Kidney (tissue), 14 donors: Measurements from ENCODE around the gene PLXNA1. TPM values are rescaled to one million over a fixed set of nuclear protein-coding genes. Genes with fewer than 3 reads are reported as not detected.

ENCODE experiments used
- DNase-seq, 5 donors: peaks; one replicate each; pipeline ENCODE4 v3.0.0-alpha.2; 2013 to 2020
- FAIRE-seq: peaks from 2 replicates; lab custom pipeline; 2012; peaks lifted over from hg19 to GRCh38; lab: Jason Lieb, UNC
- H3K27ac ChIP-seq, 2 donors: one replicate each; pipeline ENCODE4 v1.7.0; 2013; ENCODE audit warnings: low read depth in 2 of 2, low read length in 2 of 2, inconsistent platforms in 1 of 2
- H3K27me3 ChIP-seq: one replicate; pipeline ENCODE4 v1.7.1; 2013; ENCODE audit warnings: low read length, inconsistent platforms; ENCODE audit not compliant: control insufficient read depth, insufficient read depth
- H3K36me3 ChIP-seq, 3 donors: one replicate each; pipeline versions ENCODE4 v1.7.0 to v1.7.1; 2013; ENCODE audit warnings: low read length in 3 of 3, control low read depth in 1 of 3, inconsistent platforms in 1 of 3; ENCODE audit not compliant: insufficient read depth in 3 of 3, control insufficient read depth in 2 of 3
- H3K4me1 ChIP-seq, 3 donors: one replicate each; pipeline versions ENCODE4 v1.7.0 to v1.7.1; 2013; ENCODE audit warnings: low read length in 3 of 3, inconsistent platforms in 1 of 3, low read depth in 1 of 3; ENCODE audit not compliant: control insufficient read depth in 2 of 3, insufficient read depth in 2 of 3
- H3K4me3 ChIP-seq, 3 donors: one replicate each; pipeline versions ENCODE4 v1.7.0 to v1.8.1; 2013; ENCODE audit warnings: low read length in 3 of 3, control low read depth in 1 of 3, inconsistent platforms in 1 of 3
- H3K9ac ChIP-seq, 3 donors: one replicate each; pipeline versions ENCODE4 v1.7.0 to v1.7.1; 2013; ENCODE audit warnings: low read length in 3 of 3, control low read depth in 1 of 3, inconsistent platforms in 1 of 3
- H3K9me3 ChIP-seq, 3 donors: one replicate each; pipeline versions ENCODE4 v1.7.0 to v1.7.1; 2013; ENCODE audit warnings: low read length in 3 of 3, control low read depth in 1 of 3, inconsistent platforms in 1 of 3; ENCODE audit not compliant: control insufficient read depth in 2 of 3, insufficient read depth in 1 of 3
- intact Hi-C: fragments of 100-400 bp; cut with DNase I; formaldehyde crosslinking; loops from one replicate; pipeline ENCODE4 v1.11.1; 2022
- polyA plus RNA-seq: library from polyadenylated mRNA; stranded (reverse); fragments of 350-450 nt; fragmentation: Illumina TruSeq; extraction: RNeasy Lipid Tissue Mini Kit (QIAGEN cat#74804); gene quantifications from one replicate; pipeline ENCODE4 v1.2.3, GENCODE V29; 2014; ENCODE audit warnings: low read depth, low replicate concordance; ENCODE audit not compliant: insufficient read depth
- total RNA-seq: library from RNA; stranded (reverse); fragmentation: NEBNext Ultra II Directional; extraction: Animal tissue kit (Norgen Biotek cat#: 25700); gene quantifications from one replicate; pipeline ENCODE4 v1.2.1, GENCODE V29; 2021
- TF ChIP-seq, protein P1 (sequence below): IDR thresholded peaks from 3 replicates; pipeline ENCODE4 v1.5.1; 2012; ENCODE audit warnings: mild to moderate bottlenecking, moderate library complexity, borderline replicate concordance; ENCODE audit not compliant: insufficient read depth; ENCODE audit errors: extremely low read depth
- donor health status: control.
- donor health status: control.
- donor health status: control.
- donor health status: control.
- donor health status: control.
- donor health status: DM: yes; HTN: yes; CAD: no.
- donor health status: Normal renal cell carcinoma (clear cell type).

PLXNA1 gene
- total and polyA plus RNA-seq, 2 donors from 2014 or later: 5.3 to 29.0 TPM

DNA sequence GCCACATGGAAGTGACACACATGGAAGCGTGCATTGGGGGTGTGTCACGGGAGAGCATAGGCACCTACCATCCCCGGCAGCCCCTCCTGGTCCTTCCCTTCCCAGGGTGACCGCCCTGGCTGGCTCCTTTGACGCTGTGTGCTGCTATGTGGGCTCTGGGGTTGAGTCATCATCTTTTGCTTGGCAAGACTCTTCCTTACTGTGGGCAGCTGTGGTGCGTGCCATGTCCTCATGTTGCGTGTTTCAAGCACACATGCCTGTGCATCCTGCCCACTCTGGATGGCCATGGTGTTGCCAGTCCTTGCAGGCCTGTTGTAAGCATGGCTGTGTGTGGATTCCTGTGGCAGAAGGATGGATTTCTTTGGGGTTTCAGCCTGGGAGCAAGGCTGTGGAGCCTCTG is 14.0 kb downstream of the PLXNA1 start:
- TF ChIP-seq, protein P1, sequence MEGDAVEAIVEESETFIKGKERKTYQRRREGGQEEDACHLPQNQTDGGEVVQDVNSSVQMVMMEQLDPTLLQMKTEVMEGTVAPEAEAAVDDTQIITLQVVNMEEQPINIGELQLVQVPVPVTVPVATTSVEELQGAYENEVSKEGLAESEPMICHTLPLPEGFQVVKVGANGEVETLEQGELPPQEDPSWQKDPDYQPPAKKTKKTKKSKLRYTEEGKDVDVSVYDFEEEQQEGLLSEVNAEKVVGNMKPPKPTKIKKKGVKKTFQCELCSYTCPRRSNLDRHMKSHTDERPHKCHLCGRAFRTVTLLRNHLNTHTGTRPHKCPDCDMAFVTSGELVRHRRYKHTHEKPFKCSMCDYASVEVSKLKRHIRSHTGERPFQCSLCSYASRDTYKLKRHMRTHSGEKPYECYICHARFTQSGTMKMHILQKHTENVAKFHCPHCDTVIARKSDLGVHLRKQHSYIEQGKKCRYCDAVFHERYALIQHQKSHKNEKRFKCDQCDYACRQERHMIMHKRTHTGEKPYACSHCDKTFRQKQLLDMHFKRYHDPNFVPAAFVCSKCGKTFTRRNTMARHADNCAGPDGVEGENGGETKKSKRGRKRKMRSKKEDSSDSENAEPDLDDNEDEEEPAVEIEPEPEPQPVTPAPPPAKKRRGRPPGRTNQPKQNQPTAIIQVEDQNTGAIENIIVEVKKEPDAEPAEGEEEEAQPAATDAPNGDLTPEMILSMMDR: no peak
- DNase-seq (no peak), FAIRE-seq (no peak)
- Histone ChIP-seq H3K36me3 (no peaks in the 10 kb centered on the region), H3K9ac (no peak overlapping the region), H3K27ac (no peak overlapping the region), H3K9me3 (no peaks in the 10 kb centered on the region), H3K4me1 (peaks cover 0 to 16% (median 0%) of the 10 kb centered on the region in 3 donors), H3K4me3 (no peak overlapping the region), H3K27me3 (no peaks in the 10 kb centered on the region)
- intact Hi-C loops: no loop called here

DNA sequence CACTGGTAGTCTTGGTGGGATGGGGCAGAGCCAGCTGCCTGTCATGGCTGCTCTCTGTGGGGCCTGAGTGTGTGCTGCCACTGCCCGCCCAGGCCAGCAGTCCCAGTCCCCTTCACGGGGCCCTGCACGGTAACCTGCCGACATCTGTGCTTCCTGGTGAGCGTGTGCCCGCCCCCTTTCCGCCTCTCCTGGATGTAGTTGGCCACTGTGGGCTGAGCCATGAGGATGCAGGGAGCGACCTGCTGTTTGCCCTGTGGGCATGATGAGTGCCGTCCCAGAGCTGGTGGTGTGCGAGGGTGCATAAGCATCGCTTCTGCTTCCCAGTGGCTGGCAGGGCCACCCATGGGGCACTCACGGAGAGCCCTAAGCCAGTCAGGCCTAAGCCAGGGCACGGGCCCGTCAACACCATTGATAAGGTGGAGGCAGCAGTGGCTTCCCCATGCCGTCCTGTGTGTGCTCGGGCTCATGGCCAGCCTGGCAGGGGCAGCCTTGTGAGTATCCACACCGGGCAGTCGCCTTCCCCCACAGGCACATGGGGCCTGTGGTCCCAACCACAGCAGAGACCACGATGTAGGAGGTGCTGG is 14.6 kb downstream of the PLXNA1 start:
- Histone ChIP-seq H3K9me3 (no peaks in the 10 kb centered on the region), H3K36me3 (no peaks in the 10 kb centered on the region), H3K4me3 (no peak overlapping the region), H3K4me1 (peaks cover 0 to 22% (median 0%) of the 10 kb centered on the region in 3 donors), H3K9ac (no peak overlapping the region), H3K27me3 (no peaks in the 10 kb centered on the region), H3K27ac (no peak overlapping the region)
- DNase-seq (no peak), FAIRE-seq (no peak)
- intact Hi-C loops: no loop called here
- TF ChIP-seq, protein P1: no peak

DNA sequence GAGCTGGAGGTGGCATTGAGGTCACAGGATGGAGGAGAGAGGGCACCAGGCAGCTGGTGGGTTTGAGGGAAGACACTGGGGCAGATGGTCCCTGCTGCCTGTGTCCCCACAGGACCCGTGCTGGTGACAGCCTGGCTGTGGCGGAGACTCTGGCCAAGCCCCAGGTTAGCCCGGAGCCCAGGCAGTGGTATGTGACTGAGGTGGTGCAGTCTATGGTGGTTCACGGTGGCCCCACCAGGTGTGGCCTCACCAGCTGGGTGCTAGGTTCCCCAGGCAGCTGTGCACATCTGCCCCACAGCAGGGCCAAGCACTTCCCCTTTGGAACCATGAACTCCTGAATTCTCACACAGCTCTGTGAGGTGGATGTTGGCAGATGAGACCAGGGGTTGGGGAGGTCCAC is 15.4 kb downstream of the PLXNA1 start:
- intact Hi-C loops: no loop called here
- no peak for DNase-seq
- Histone ChIP-seq H3K27ac (no peak overlapping the region), H3K4me1 (peaks cover 0 to 25% (median 0%) of the 10 kb centered on the region in 3 donors), H3K27me3 (no peaks in the 10 kb centered on the region), H3K9me3 (no peaks in the 10 kb centered on the region), H3K36me3 (no peaks in the 10 kb centered on the region), H3K4me3 (no peak overlapping the region), H3K9ac (no peak overlapping the region)
- no peak for FAIRE-seq
- TF ChIP-seq, protein P1: no peak

DNA sequence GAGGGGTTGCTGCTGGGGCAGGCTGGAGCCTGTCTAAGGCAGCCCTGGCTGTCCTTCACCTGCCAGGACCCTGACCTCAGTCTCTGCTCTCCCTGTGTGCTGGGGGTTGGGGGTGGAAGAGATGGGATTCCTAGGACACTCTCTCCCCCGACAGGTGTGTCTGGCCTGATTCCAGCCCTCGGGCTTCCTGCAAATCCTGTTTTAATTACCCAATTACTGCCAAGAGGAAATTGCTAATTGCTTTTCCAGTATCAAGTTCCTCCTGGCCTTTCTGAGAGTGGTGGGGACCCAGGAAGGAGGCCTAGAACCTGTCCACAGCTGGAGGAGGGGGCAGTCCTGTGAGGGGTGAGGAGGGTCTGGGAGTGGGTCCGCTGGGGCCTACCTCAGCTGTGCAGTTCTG is 15.8 kb downstream of the PLXNA1 start:
- FAIRE-seq (no peak), DNase-seq (no peak)
- Histone ChIP-seq H3K27ac (no peak overlapping the region), H3K9me3 (no peaks in the 10 kb centered on the region), H3K36me3 (no peaks in the 10 kb centered on the region), H3K4me1 (peaks cover 0 to 24% (median 0%) of the 10 kb centered on the region in 3 donors), H3K27me3 (no peaks in the 10 kb centered on the region), H3K4me3 (no peak overlapping the region), H3K9ac (no peak overlapping the region)
- intact Hi-C loops: no loop called here
- TF ChIP-seq, protein P1: no peak
